OCI-LY3 (cell line): ENCODE data around the gene MYH10.

Experiments used
- H2AFZ ChIP-seq: fragments of 200-600, 300-600 bp; shearing (Covaris generic); 2 replicates; pipeline ENCODE4 v1.6.0; 2014; ENCODE audit warnings: antibody characterized with exemption, low read depth, low read length
- H3K27ac ChIP-seq: fragments of 200-600, 300-600 bp; sonication (generic); 2 replicates; pipeline ENCODE4 v1.5.1; 2014; ENCODE audit warnings: mild to moderate bottlenecking, low read length, moderate library complexity, mixed read lengths
- H3K27me3 ChIP-seq: fragments of 200-600, 300-600 bp; sonication (generic); 2 replicates; pipeline ENCODE4 v1.6.1; 2014; ENCODE audit warnings: low read depth, low read length, mixed read lengths
- H3K36me3 ChIP-seq: fragments of 200-600, 300-600 bp; sonication (generic); replicated peaks from 2 replicates; pipeline ENCODE3; 2014; ENCODE audit warnings: low read depth, low read length, mixed read lengths
- H3K4me1 ChIP-seq: fragments of 300-600, 200-600 bp; sonication (generic); 2 replicates; pipeline ENCODE4 v1.6.1; 2014; ENCODE audit warnings: low read length, mixed read lengths
- H3K4me2 ChIP-seq: fragments of 200-600, 300-600 bp; sonication (generic); 2 replicates; pipeline ENCODE4 v1.6.1; 2014; ENCODE audit warnings: low read length, mixed read lengths
- H3K4me3 ChIP-seq: fragments of 300-600, 200-600 bp; sonication (generic); 2 replicates; pipeline ENCODE4 v1.5.1; 2014; ENCODE audit warnings: antibody characterized with exemption, mild to moderate bottlenecking, low read length, moderate library complexity
- H3K79me2 ChIP-seq: fragments of 300-600, 200-600 bp; shearing (Covaris generic); 2 replicates; pipeline ENCODE4 v1.6.1; 2014; ENCODE audit warnings: mild to moderate bottlenecking, low read length, mixed read lengths
- H3K9ac ChIP-seq: fragments of 300-600, 200-600 bp; shearing (Covaris generic); 2 replicates; pipeline ENCODE4 v1.6.0; 2014; ENCODE audit warnings: mild to moderate bottlenecking, low read length, moderate library complexity
- H3K9me3 ChIP-seq: fragments of 200-600, 300-600 bp; shearing (Covaris generic); 2 replicates; pipeline ENCODE4 v1.6.1; 2014; ENCODE audit warnings: low read length, mixed read lengths; ENCODE audit not compliant: insufficient read depth
- H4K20me1 ChIP-seq: fragments of 200-600, 300-600 bp; sonication (generic); 2 replicates; pipeline ENCODE4 v1.6.1; 2016; ENCODE audit warnings: low read length, mixed read lengths; ENCODE audit not compliant: insufficient read depth
- CTCF ChIP-seq: fragments of 200-600, 300-600 bp; sonication (generic); IDR thresholded peaks from 2 replicates; pipeline ENCODE4 v1.5.1; 2014; ENCODE audit warnings: antibody characterized with exemption, low read length, low read depth
- EZH2phosphoT487 ChIP-seq: fragments of 200-600 bp; shearing (Covaris generic); IDR thresholded peaks from 2 replicates; pipeline ENCODE4 v1.6.1; 2018; ENCODE audit warnings: antibody characterized with exemption, mixed run types, low read depth

The MYH10 gene

GRCh38 chr17:8477715-8478441 lies 152.6 kb downstream of the MYH10 start:
- H4K20me1 ChIP-seq: no peaks in the 10 kb centered on the region
- TF ChIP-seq CTCF (no peak), EZH2phosphoT487 (no peak)
- no peak overlapping the region for H3K27ac ChIP-seq
- no peak overlapping the region for H3K4me3 ChIP-seq
- no peak overlapping the region for H3K4me2 ChIP-seq
- H3K36me3 ChIP-seq: no peaks in the 10 kb centered on the region
- H3K9ac ChIP-seq: no peak overlapping the region
- no peak overlapping the region for H2AFZ ChIP-seq
- H3K27me3 ChIP-seq: no peaks in the 10 kb centered on the region
- no peaks in the 10 kb centered on the region for H3K9me3 ChIP-seq
- H3K4me1 ChIP-seq: no peaks in the 10 kb centered on the region
- no peaks in the 10 kb centered on the region for H3K79me2 ChIP-seq

GRCh38 chr17:8477171-8477570 lies 153.4 kb downstream of the MYH10 start:
- no peak overlapping the region for H3K4me2 ChIP-seq
- no peaks in the 10 kb centered on the region for H3K4me1 ChIP-seq
- H2AFZ ChIP-seq: no peak overlapping the region
- TF ChIP-seq EZH2phosphoT487: no peak
- TF ChIP-seq CTCF: no peak
- H3K79me2 ChIP-seq: no peaks in the 10 kb centered on the region
- no peaks in the 10 kb centered on the region for H3K9me3 ChIP-seq
- H3K4me3 ChIP-seq: no peak overlapping the region
- H4K20me1 ChIP-seq: no peaks in the 10 kb centered on the region
- no peak overlapping the region for H3K9ac ChIP-seq
- H3K36me3 ChIP-seq: no peaks in the 10 kb centered on the region
- no peaks in the 10 kb centered on the region for H3K27me3 ChIP-seq
- no peak overlapping the region for H3K27ac ChIP-seq

GRCh38 chr17:8476741-8477140 lies 153.8 kb downstream of the MYH10 start:
- Histone ChIP-seq H3K27me3 (no peaks in the 10 kb centered on the region), H4K20me1 (no peaks in the 10 kb centered on the region), H3K9me3 (no peaks in the 10 kb centered on the region), H3K79me2 (no peaks in the 10 kb centered on the region), H3K4me1 (no peaks in the 10 kb centered on the region), H3K27ac (no peak overlapping the region), H3K4me3 (no peak overlapping the region), H3K4me2 (no peak overlapping the region), H3K36me3 (no peaks in the 10 kb centered on the region), H2AFZ (no peak overlapping the region), H3K9ac (no peak overlapping the region)
- no peak for TF ChIP-seq CTCF
- no peak for TF ChIP-seq EZH2phosphoT487

- TF ChIP-seq CTCF (no peak), EZH2phosphoT487 (no peak)
Measured at GRCh38 chr17:8475781-8476180, 154.7 kb downstream of the MYH10 start.

More at GRCh38 chr17:8475781-8476180, 154.7 kb downstream of the MYH10 start:
- Histone ChIP-seq H3K36me3 (no peaks in the 10 kb centered on the region), H3K27me3 (no peaks in the 10 kb centered on the region), H4K20me1 (no peaks in the 10 kb centered on the region), H3K4me3 (no peak overlapping the region), H3K79me2 (no peaks in the 10 kb centered on the region), H3K9ac (no peak overlapping the region), H3K9me3 (no peaks in the 10 kb centered on the region), H3K27ac (no peak overlapping the region), H2AFZ (no peak overlapping the region), H3K4me2 (no peak overlapping the region), H3K4me1 (no peaks in the 10 kb centered on the region)
